Measurements from ENCODE around the gene SLC47A1. TPM values are rescaled to one million over a fixed set of nuclear protein-coding genes. Genes with fewer than 3 reads are reported as not detected.
"Not testable (repeated sequence)": the region's sequence is repeated elsewhere in the genome, so short reads cannot be mapped to it uniquely, and the experiment has no call there.

SLC47A1 gene
- total and polyA plus RNA-seq, 2 donors (not counting 1 experiment from before 2014, with no cell fraction given), result not detected

DNA sequence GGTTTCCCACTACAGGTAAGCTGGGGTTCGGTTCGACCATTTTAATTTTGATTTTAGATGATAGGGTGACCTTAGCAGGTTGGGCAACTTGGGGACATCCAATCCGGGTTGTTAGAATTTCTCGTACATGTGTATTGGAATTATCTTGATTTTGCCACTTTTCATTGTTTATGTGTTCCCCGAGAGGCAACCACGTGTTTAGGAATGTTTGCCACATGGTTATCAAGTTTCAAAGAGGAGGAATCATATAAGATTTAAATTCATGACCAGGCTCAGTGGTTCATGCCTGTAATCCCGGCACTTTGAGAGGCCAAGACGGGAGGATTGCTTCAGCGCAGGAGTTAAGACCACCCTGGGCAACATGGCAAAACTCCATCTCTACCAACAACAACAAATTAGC lies 10.0 kb upstream of the SLC47A1 start:
- no peaks in the 10 kb centered on the region for H3K36me3 ChIP-seq (replicated peaks in 1 of 2; ENCODE audit: control extremely low read depth in 1 of 2, control insufficient read depth in 1 of 2, extremely low read depth in 1 of 2, insufficient read depth in 2 of 2, low read length in 1 of 2)
- no peak overlapping the region for H3K4me3 ChIP-seq (ENCODE audit: control extremely low read depth in 1 of 5, extremely low read depth in 1 of 5, insufficient read depth in 1 of 5, low read depth in 2 of 5, low read length in 4 of 5)
- H3K4me3 Mint-ChIP-seq, result no peak overlapping the region
- H3K27me3 ChIP-seq (replicated peaks in 1 of 4; ENCODE audit: control extremely low read depth in 1 of 4, control insufficient read depth in 3 of 4, insufficient read depth in 4 of 4, low read length in 3 of 4), result peaks cover 0 to 13% (median 0%) of the 10 kb centered on the region in 4 experiments
- H3K27ac Mint-ChIP-seq, result no peak overlapping the region
- no peaks in the 10 kb centered on the region for H3K9me3 ChIP-seq (ENCODE audit: control extremely low read depth in 1 of 3, control insufficient read depth in 2 of 3, insufficient read depth in 1 of 3, low read length in 2 of 3)
- H3K27me3 Mint-ChIP-seq, result peaks cover 7% of the 10 kb centered on the region
- TF ChIP-seq EZH2 (IDR thresholded peaks at IDR 0.05; ENCODE audit: borderline replicate concordance, insufficient read depth, low read depth, low read length, poor library complexity, severe bottlenecking), result no peak
- TF ChIP-seq, protein P1, sequence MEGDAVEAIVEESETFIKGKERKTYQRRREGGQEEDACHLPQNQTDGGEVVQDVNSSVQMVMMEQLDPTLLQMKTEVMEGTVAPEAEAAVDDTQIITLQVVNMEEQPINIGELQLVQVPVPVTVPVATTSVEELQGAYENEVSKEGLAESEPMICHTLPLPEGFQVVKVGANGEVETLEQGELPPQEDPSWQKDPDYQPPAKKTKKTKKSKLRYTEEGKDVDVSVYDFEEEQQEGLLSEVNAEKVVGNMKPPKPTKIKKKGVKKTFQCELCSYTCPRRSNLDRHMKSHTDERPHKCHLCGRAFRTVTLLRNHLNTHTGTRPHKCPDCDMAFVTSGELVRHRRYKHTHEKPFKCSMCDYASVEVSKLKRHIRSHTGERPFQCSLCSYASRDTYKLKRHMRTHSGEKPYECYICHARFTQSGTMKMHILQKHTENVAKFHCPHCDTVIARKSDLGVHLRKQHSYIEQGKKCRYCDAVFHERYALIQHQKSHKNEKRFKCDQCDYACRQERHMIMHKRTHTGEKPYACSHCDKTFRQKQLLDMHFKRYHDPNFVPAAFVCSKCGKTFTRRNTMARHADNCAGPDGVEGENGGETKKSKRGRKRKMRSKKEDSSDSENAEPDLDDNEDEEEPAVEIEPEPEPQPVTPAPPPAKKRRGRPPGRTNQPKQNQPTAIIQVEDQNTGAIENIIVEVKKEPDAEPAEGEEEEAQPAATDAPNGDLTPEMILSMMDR (IDR thresholded peaks at IDR 0.05), result no peak
- intact Hi-C loops (cut with micrococcal nuclease), result no loop called here
- H3K4me1 ChIP-seq (ENCODE audit: control insufficient read depth in 2 of 2, insufficient read depth in 2 of 2, low read length in 2 of 2), result peaks cover 10 to 16% of the 10 kb centered on the region in 2 donors
- peaks cover 17% of the 10 kb centered on the region for H3K4me1 Mint-ChIP-seq
- no peak overlapping the region for H3K27ac ChIP-seq (ENCODE audit: low read length in 2 of 2)
- CTCF ChIA-PET, result no interaction called here
- no peaks in the 10 kb centered on the region for H4K20me1 ChIP-seq (ENCODE audit: control insufficient read depth, insufficient read depth, low read length, poor library complexity, severe bottlenecking)
- H3K79me2 ChIP-seq (ENCODE audit: control insufficient read depth, insufficient read depth, low read length), result no peaks in the 10 kb centered on the region
- no peak overlapping the region for H3K9ac ChIP-seq (ENCODE audit: low read length)
- H3K9me3 Mint-ChIP-seq (ENCODE audit: insufficient read depth), result no peaks in the 10 kb centered on the region
- no peak overlapping the region for H3K4me2 ChIP-seq (replicated peaks; ENCODE audit: low read depth, low read length, poor library complexity, severe bottlenecking)
- 97% methylated on average over 4 of the region's 9 CpGs for WGBS (ENCODE audit: insufficient coverage)
- POLR2A ChIA-PET, result no interaction called here
- no peak for ATAC-seq (ENCODE audit: low read depth)
- DNase-seq, result no peak
- no peak overlapping the region for H2AFZ ChIP-seq (ENCODE audit: insufficient read depth, low read depth, low read length, poor library complexity, severe bottlenecking)

- H3K27ac ChIP-seq (ENCODE audit: low read length in 2 of 2); H3K4me3 ChIP-seq (ENCODE audit: control extremely low read depth in 1 of 5, extremely low read depth in 1 of 5, insufficient read depth in 1 of 5, low read depth in 2 of 5, low read length in 4 of 5); H3K9me3 ChIP-seq (ENCODE audit: control extremely low read depth in 1 of 3, control insufficient read depth in 2 of 3, insufficient read depth in 1 of 3, low read length in 2 of 3); H3K27ac Mint-ChIP-seq; H3K4me1 ChIP-seq (ENCODE audit: control insufficient read depth in 2 of 2, insufficient read depth in 2 of 2, low read length in 2 of 2); H3K36me3 ChIP-seq (replicated peaks in 1 of 2; ENCODE audit: control extremely low read depth in 1 of 2, control insufficient read depth in 1 of 2, extremely low read depth in 1 of 2, insufficient read depth in 2 of 2, low read length in 1 of 2); DNase-seq; H4K20me1 ChIP-seq (ENCODE audit: control insufficient read depth, insufficient read depth, low read length, poor library complexity, severe bottlenecking); H3K9me3 Mint-ChIP-seq (ENCODE audit: insufficient read depth); POLR2A ChIA-PET; H3K4me2 ChIP-seq (replicated peaks; ENCODE audit: low read depth, low read length, poor library complexity, severe bottlenecking); CTCF ChIA-PET; H2AFZ ChIP-seq (ENCODE audit: insufficient read depth, low read depth, low read length, poor library complexity, severe bottlenecking); intact Hi-C loops (cut with micrococcal nuclease); H3K4me1 Mint-ChIP-seq; ATAC-seq (ENCODE audit: low read depth); H3K9ac ChIP-seq (ENCODE audit: low read length); H3K4me3 Mint-ChIP-seq; H3K79me2 ChIP-seq (ENCODE audit: control insufficient read depth, insufficient read depth, low read length): not testable (repeated sequence)
- WGBS (ENCODE audit: insufficient coverage), result 100% methylated on average over 1 of the region's 4 CpGs
- peaks cover 0 to 16% (median 4%) of the 10 kb centered on the region in 4 experiments for H3K27me3 ChIP-seq (replicated peaks in 1 of 4; ENCODE audit: control extremely low read depth in 1 of 4, control insufficient read depth in 3 of 4, insufficient read depth in 4 of 4, low read length in 3 of 4)
- peaks cover 15% of the 10 kb centered on the region for H3K27me3 Mint-ChIP-seq
These were observed 6.7 kb upstream of the SLC47A1 start for GRCh38 chr17:19526950-19527349.
